Limb (tissue), 2 donors: ENCODE data around the gene RRAGD.

ENCODE experiments used
- DNase-seq, 2 donors: peaks; one replicate each; pipeline ENCODE4 v3.0.0-alpha.2; 2016; ENCODE audit errors: extremely low spot score in 2 of 2

RRAGD gene

GRCh38 chr6:89375427-89376267 is 36.4 kb downstream of the RRAGD start:
- DNase-seq, result peak in 1 of 2 donors; percentile 40

GRCh38 chr6:89372506-89372901 is 39.6 kb downstream of the RRAGD start:
- no peak for DNase-seq

- DNase-seq, result peak; percentile 43 to 69
These were observed 40.1 kb downstream of the RRAGD start for GRCh38 chr6:89371849-89372505.

- DNase-seq, result no peak
These were observed 43.1 kb downstream of the RRAGD start for GRCh38 chr6:89368999-89369398.

- DNase-seq, result peak; percentile 75 to 79
These were observed 44.0 kb downstream of the RRAGD start for GRCh38 chr6:89368107-89368506.

- no peak for DNase-seq
These were observed 47.5 kb downstream of the RRAGD start for GRCh38 chr6:89364586-89364985.

GRCh38 chr6:89361171-89361570 is 50.9 kb downstream of the RRAGD start:
- DNase-seq, result no peak

GRCh38 chr6:89360415-89360999 is 51.6 kb downstream of the RRAGD start:
- DNase-seq, result no peak

GRCh38 chr6:89359561-89359960 is 52.5 kb downstream of the RRAGD start:
- no peak for DNase-seq

GRCh38 chr6:89357390-89357789 is 54.7 kb downstream of the RRAGD start:
- DNase-seq, result no peak

- no peak for DNase-seq
These were observed 55.4 kb downstream of the RRAGD start for GRCh38 chr6:89356642-89357170.

- DNase-seq, result no peak
These were observed 56.4 kb downstream of the RRAGD start for GRCh38 chr6:89355511-89356194.

GRCh38 chr6:89353702-89354392 is 58.2 kb downstream of the RRAGD start:
- DNase-seq, result no peak

GRCh38 chr6:89353118-89353556 is 58.9 kb downstream of the RRAGD start:
- peak in 1 of 2 donors; percentile 43 for DNase-seq

- DNase-seq, result peak; percentile 79 to 91
These were observed 59.6 kb downstream of the RRAGD start, which contains the start of gene UBE2J1 for GRCh38 chr6:89352278-89353117. Gene UBE2J1, minus strand, starts transcription at chr6:89352722. Its CDS starts 153 bp downstream, at chr6:89352569.

GRCh38 chr6:89351671-89352277 is 60.3 kb downstream of the RRAGD start:
- DNase-seq, result no peak

- no peak for DNase-seq
These were observed 61.6 kb downstream of the RRAGD start for GRCh38 chr6:89350281-89350966.

GRCh38 chr6:89348372-89348771 is 63.7 kb downstream of the RRAGD start:
- DNase-seq, result no peak

GRCh38 chr6:89347825-89348224 is 64.2 kb downstream of the RRAGD start:
- no peak for DNase-seq
